B cell (primary cell): ENCODE results near the gene PPP6R2. TPM values are rescaled to one million over a fixed set of nuclear protein-coding genes. Genes with fewer than 3 reads are reported as not detected.

Experiments
- ATAC-seq: fragments of 200-7000 bp; cut with Tn5 transposase; one replicate; pipeline ENCODE4 v1.10.0; 2021; ENCODE audit warnings: low read depth, mild to moderate bottlenecking, moderate number of reproducible peaks, moderate library complexity
- CTCF ChIA-PET: fragments of 350-600 bp; sonication (Branson Sonifier 250); formaldehyde crosslinking; loops from one replicate; lab custom pipeline; 2021; ENCODE audit warnings: antibody characterized with exemption, inconsistent platforms; lab: Charles Lee
- POLR2A ChIA-PET: fragments of 350-600 bp; sonication (Branson Sonifier 250); formaldehyde crosslinking; loops from one replicate; lab custom pipeline; 2021; ENCODE audit warnings: antibody characterized with exemption; lab: Charles Lee
- DNase-seq: peaks from one replicate; pipeline ENCODE4 v3.0.0; 2013
- H2AFZ ChIP-seq: 2 replicates; pipeline ENCODE4 v1.6.1; 2012; ENCODE audit warnings: mild to moderate bottlenecking, low read depth, low read length; ENCODE audit not compliant: insufficient read depth, poor library complexity, severe bottlenecking
- H3K27ac ChIP-seq, 2 donors: 1 replicate in 1 of 2; 2 replicates in 1 of 2; pipeline ENCODE4 v1.5.1; 2012 to 2013; ENCODE audit warnings: low read length in 2 of 2, mild to moderate bottlenecking in 2 of 2, moderate library complexity in 1 of 2
- H3K27me3 ChIP-seq, 4 experiments: fragments of 200-600 bp in 1 of 4; sonication (generic) in 1 of 4; replicated peaks in 1 of 4; 1 replicate in 2 of 4; 2 replicates in 2 of 4; pipeline versions ENCODE4 v1.6.1 to v1.7.0; 2013 to 2016; ENCODE audit warnings: low read length in 3 of 4, mild to moderate bottlenecking in 2 of 4, mixed read lengths in 1 of 4, moderate library complexity in 1 of 4; ENCODE audit not compliant: insufficient read depth in 4 of 4, control insufficient read depth in 3 of 4; ENCODE audit errors: control extremely low read depth in 1 of 4
- H3K36me3 ChIP-seq, 2 experiments: replicated peaks in 1 of 2; 1 replicate in 1 of 2; 2 replicates in 1 of 2; pipeline versions ENCODE4 v1.6.1 to v1.7.1; 2013; ENCODE audit warnings: low read length in 1 of 2; ENCODE audit not compliant: insufficient read depth in 2 of 2, control insufficient read depth in 1 of 2; ENCODE audit errors: control extremely low read depth in 1 of 2, extremely low read depth in 1 of 2
- H3K4me1 ChIP-seq, 2 donors: fragments of 200-600 bp in 1 of 2; sonication (generic) in 1 of 2; 1 replicate in 1 of 2; 2 replicates in 1 of 2; pipeline versions ENCODE4 v1.5.1 to v1.6.1; 2013 to 2017; ENCODE audit warnings: low read length in 2 of 2; ENCODE audit not compliant: control insufficient read depth in 2 of 2, insufficient read depth in 2 of 2
- H3K4me2 ChIP-seq: replicated peaks from 2 replicates; pipeline ENCODE3; 2012; ENCODE audit warnings: mild to moderate bottlenecking, low read depth, low read length; ENCODE audit not compliant: poor library complexity, severe bottlenecking
- H3K4me3 ChIP-seq, 5 experiments: fragments of 200-600 bp in 1 of 5; sonication (generic) in 1 of 5; 1 replicate in 3 of 5; 2 replicates in 2 of 5; pipeline versions ENCODE4 v1.5.1 to v1.7.0; 2011 to 2016; ENCODE audit warnings: low read length in 4 of 5, mild to moderate bottlenecking in 4 of 5, low read depth in 2 of 5, control low read depth in 1 of 5, moderate library complexity in 1 of 5; ENCODE audit not compliant: insufficient read depth in 1 of 5; ENCODE audit errors: control extremely low read depth in 1 of 5, extremely low read depth in 1 of 5
- H3K79me2 ChIP-seq: fragments of 200-600 bp; sonication (generic); one replicate; pipeline ENCODE4 v1.6.0; 2016; ENCODE audit warnings: low read length; ENCODE audit not compliant: control insufficient read depth, insufficient read depth
- H3K9ac ChIP-seq: fragments of 200-600 bp; sonication (generic); 2 replicates; pipeline ENCODE4 v1.6.1; 2017; ENCODE audit warnings: mild to moderate bottlenecking, low read length, moderate library complexity
- H3K9me3 ChIP-seq, 3 donors: one replicate each; pipeline versions ENCODE4 v1.6.1 to v1.7.1; 2013; ENCODE audit warnings: low read length in 2 of 3; ENCODE audit not compliant: control insufficient read depth in 2 of 3, insufficient read depth in 1 of 3; ENCODE audit errors: control extremely low read depth in 1 of 3
- H4K20me1 ChIP-seq: 2 replicates; pipeline ENCODE4 v1.6.0; 2012; ENCODE audit warnings: mild to moderate bottlenecking, low read length; ENCODE audit not compliant: insufficient read depth, control insufficient read depth, poor library complexity, severe bottlenecking
- H3K27ac Mint-ChIP-seq: one replicate; pipeline ENCODE4 v1.8.0; 2021; ENCODE audit warnings: mixed read lengths
- H3K27me3 Mint-ChIP-seq: one replicate; pipeline ENCODE4 v1.8.0; 2021; ENCODE audit warnings: mixed read lengths
- H3K4me1 Mint-ChIP-seq: one replicate; pipeline ENCODE4 v1.8.0; 2021; ENCODE audit warnings: mixed read lengths
- H3K4me3 Mint-ChIP-seq: one replicate; pipeline ENCODE4 v1.8.0; 2021; ENCODE audit warnings: mixed read lengths
- H3K9me3 Mint-ChIP-seq: one replicate; pipeline ENCODE4 v1.8.0; 2022; ENCODE audit warnings: mixed read lengths; ENCODE audit not compliant: insufficient read depth
- EZH2 ChIP-seq: IDR thresholded peaks from 2 replicates; pipeline ENCODE4 v1.6.1; 2012; ENCODE audit warnings: borderline replicate concordance, low read depth, mild to moderate bottlenecking, moderate library complexity, low read length; ENCODE audit not compliant: insufficient read depth, poor library complexity, severe bottlenecking
- WGBS: methylation state at CpG from one replicate; pipeline ENCODE4 v1.1.5; 2013; ENCODE audit warnings: missing lambda C conversion rate; ENCODE audit not compliant: insufficient coverage; 5-methylcytosine and 5-hydroxymethylcytosine counted together
- intact Hi-C: fragments of 100-400 bp; cut with micrococcal nuclease; formaldehyde crosslinking; loops from one replicate; pipeline ENCODE4 v1.10.0; 2022
- polyA plus RNA-seq: library from polyadenylated mRNA; depleted of rRNA; stranded (reverse); fragments of >200 nt; gene quantifications from 2 replicates; pipeline ENCODE4 v1.2.3, GENCODE V29; 2012
- total RNA-seq, 2 donors: library from RNA; stranded (reverse); fragments of 120-200 nt in 1 of 2; gene quantifications; 1 replicate in 1 of 2; 2 replicates in 1 of 2; pipeline versions ENCODE4 v1.2.3 to v1.2.4, GENCODE V29; 2013 to 2022
- TF ChIP-seq, protein P1 (sequence below): fragments of 200-600 bp; IDR thresholded peaks from one replicate; pipeline ENCODE4 v1.8.0; 2022; ENCODE audit warnings: antibody characterized with exemption, mild to moderate bottlenecking

PPP6R2 gene
- total and polyA plus RNA-seq, 2 donors (not counting 1 experiment from before 2014, with no cell fraction given) = 91.4 to 98.7 TPM

DNA sequence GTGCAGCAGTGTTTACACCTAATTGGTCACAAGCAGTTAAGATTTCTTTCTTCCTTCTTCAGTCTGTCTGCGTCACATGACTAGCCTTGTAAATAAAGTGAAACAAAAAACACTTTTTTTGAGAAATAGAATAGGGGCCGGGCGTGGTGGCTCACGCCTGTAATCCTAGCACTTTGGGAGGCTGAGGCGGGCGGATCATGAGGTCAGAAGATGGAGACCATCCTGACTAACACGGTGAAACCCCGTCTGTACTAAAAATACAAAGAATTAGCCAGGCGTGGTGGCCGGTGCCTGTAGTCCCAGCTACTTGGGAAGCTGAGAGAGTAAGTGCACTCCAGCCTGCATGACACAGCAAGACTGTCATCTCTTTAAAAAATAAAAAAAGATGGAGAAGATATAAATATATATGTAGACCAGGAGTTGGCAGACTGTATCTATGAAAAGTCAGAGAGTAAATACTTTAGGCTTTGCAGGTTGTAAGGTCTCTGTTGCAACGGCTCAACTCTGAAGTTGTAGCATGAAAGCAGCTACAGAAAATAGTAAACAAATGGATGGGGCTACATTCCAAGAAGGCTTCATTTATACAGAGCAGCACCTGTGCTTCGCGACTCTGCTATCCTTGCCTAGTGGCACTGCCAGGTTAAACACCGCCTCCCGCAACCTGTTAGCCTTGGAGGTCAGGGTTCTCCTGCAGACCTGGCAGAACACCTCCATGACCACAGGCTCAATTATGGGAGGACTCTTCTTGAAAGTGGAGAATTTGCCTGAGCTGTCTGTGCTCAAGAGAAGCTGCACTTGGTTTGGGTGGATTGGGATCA is 55.9 kb downstream of the PPP6R2 start:
- Mint-ChIP-seq H3K27ac (peak overlapping the region; percentile 88), H3K4me3 (peak overlapping the region; percentile 66), H3K4me1 (peaks cover 44% of the 10 kb centered on the region), H3K27me3 (no peaks in the 10 kb centered on the region), H3K9me3 (no peaks in the 10 kb centered on the region)
- Histone ChIP-seq H3K4me1 (peaks cover 30 to 43% of the 10 kb centered on the region in 2 donors), H3K79me2 (peaks cover 48% of the 10 kb centered on the region), H3K9me3 (no peaks in the 10 kb centered on the region), H3K9ac (peak overlapping the region; percentile 15), H3K4me3 (no peak overlapping the region), H3K27me3 (no peaks in the 10 kb centered on the region), H3K27ac (peak overlapping the region; percentile 45 to 47), H2AFZ (no peak overlapping the region), H4K20me1 (peaks cover 43% of the 10 kb centered on the region), H3K4me2 (peak overlapping the region; percentile 42), H3K36me3 (peaks cover 6 to 24% of the 10 kb centered on the region in 2 experiments)
- peak; percentile 51 for DNase-seq
- no peak for ATAC-seq
- ChIA-PET POLR2A (interaction anchor here (0.7 to 1.3 kb wide), 4 partner anchors 15 to 258 kb away, joined by 3 to 9 read pairs (median 5); partner anchors contain the start of gene SCO2), CTCF (interaction anchor here (0.9 to 6.1 kb wide), 14 partner anchors 9 to 222 kb away, joined by 3 to 42 read pairs (median 4); partner anchors contain the start of genes SCO2 and TUBGCP6)
- 79% methylated on average over 9 of the region's 15 CpGs for WGBS
- no peak for TF ChIP-seq EZH2
- TF ChIP-seq, protein P1, sequence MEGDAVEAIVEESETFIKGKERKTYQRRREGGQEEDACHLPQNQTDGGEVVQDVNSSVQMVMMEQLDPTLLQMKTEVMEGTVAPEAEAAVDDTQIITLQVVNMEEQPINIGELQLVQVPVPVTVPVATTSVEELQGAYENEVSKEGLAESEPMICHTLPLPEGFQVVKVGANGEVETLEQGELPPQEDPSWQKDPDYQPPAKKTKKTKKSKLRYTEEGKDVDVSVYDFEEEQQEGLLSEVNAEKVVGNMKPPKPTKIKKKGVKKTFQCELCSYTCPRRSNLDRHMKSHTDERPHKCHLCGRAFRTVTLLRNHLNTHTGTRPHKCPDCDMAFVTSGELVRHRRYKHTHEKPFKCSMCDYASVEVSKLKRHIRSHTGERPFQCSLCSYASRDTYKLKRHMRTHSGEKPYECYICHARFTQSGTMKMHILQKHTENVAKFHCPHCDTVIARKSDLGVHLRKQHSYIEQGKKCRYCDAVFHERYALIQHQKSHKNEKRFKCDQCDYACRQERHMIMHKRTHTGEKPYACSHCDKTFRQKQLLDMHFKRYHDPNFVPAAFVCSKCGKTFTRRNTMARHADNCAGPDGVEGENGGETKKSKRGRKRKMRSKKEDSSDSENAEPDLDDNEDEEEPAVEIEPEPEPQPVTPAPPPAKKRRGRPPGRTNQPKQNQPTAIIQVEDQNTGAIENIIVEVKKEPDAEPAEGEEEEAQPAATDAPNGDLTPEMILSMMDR = no peak
- intact Hi-C loops = loop anchor here (5.0 kb wide), 1 partner anchor 223 kb away; no protein-coding TSS in a partner anchor
